Bronchial epithelial cell (primary cell): ENCODE data around the gene GPX4. TPM values are rescaled to one million over a fixed set of nuclear protein-coding genes. Genes with fewer than 3 reads are reported as not detected.
"Not testable (repeated sequence)": the region's sequence is repeated elsewhere in the genome, so short reads cannot be mapped to it uniquely, and the experiment has no call there.

Source experiments
- DNase-seq: peaks from one replicate; pipeline ENCODE4 v3.0.0-alpha.2; 2010; ENCODE audit warnings: low read depth
- FAIRE-seq: peaks from 2 replicates; lab custom pipeline; 2011; peaks lifted over from hg19 to GRCh38; lab: Jason Lieb, UNC
- H3K27me3 ChIP-seq: 2 replicates; pipeline ENCODE4 v1.5.1; 2011; ENCODE audit warnings: low read length; ENCODE audit not compliant: control insufficient read depth, insufficient read depth
- H3K36me3 ChIP-seq: 2 replicates; pipeline ENCODE4 v1.5.1; 2011; ENCODE audit warnings: low read length; ENCODE audit not compliant: control insufficient read depth, insufficient read depth
- H3K4me3 ChIP-seq: 2 replicates; pipeline ENCODE4 v1.5.1; 2011; ENCODE audit warnings: mild to moderate bottlenecking, low read depth, low read length, control low read depth
- CTCF ChIP-seq: IDR thresholded peaks from 2 replicates; pipeline ENCODE4 v1.5.1; 2011; ENCODE audit warnings: mild to moderate bottlenecking, moderate library complexity, low read length, control low read depth, inconsistent platforms; ENCODE audit not compliant: insufficient read depth, severe bottlenecking
- total RNA-seq: library from RNA; depleted of rRNA; stranded (reverse); fragments of >200 nt; gene quantifications from 2 replicates; pipeline ENCODE4 v1.2.1, GENCODE V29; 2014

GPX4 gene
- total RNA-seq, 1 donor from 2014 or later = 291 TPM

- H3K4me3 ChIP-seq = no peak overlapping the region
- DNase-seq (no peak), FAIRE-seq (no peak)
- H3K36me3 ChIP-seq = peaks cover 60% of the 10 kb centered on the region
- no peaks in the 10 kb centered on the region for H3K27me3 ChIP-seq
- TF ChIP-seq CTCF = no peak
These were observed 22.0 kb downstream of the GPX4 start for GRCh38 chr19:1125601-1126467.

GRCh38 chr19:1126984-1127760 is 23.4 kb downstream of the GPX4 start:
- peaks cover 50% of the 10 kb centered on the region for H3K36me3 ChIP-seq
- no peak overlapping the region for H3K4me3 ChIP-seq
- H3K27me3 ChIP-seq = no peaks in the 10 kb centered on the region
- no peak for TF ChIP-seq CTCF
- no peak for DNase-seq
- no peak for FAIRE-seq

GRCh38 chr19:1128106-1128505 is 24.3 kb downstream of the GPX4 start:
- no peak for TF ChIP-seq CTCF
- no peaks in the 10 kb centered on the region for H3K27me3 ChIP-seq
- H3K36me3 ChIP-seq = peaks cover 44% of the 10 kb centered on the region
- no peak overlapping the region for H3K4me3 ChIP-seq
- FAIRE-seq = no peak
- no peak for DNase-seq

GRCh38 chr19:1129084-1129483 is 25.3 kb downstream of the GPX4 start:
- H3K36me3 ChIP-seq = peaks cover 38% of the 10 kb centered on the region
- H3K4me3 ChIP-seq, DNase-seq, H3K27me3 ChIP-seq, FAIRE-seq: not testable (repeated sequence)

- no peak for TF ChIP-seq CTCF
- H3K27me3 ChIP-seq = no peaks in the 10 kb centered on the region
- H3K4me3 ChIP-seq = no peak overlapping the region
- H3K36me3 ChIP-seq = peaks cover 36% of the 10 kb centered on the region
- DNase-seq (no peak), FAIRE-seq (no peak)
These were observed 25.7 kb downstream of the GPX4 start for GRCh38 chr19:1129535-1129934.
